HCT116 (cell line): ENCODE results near the gene FRS2. TPM values are rescaled to one million over a fixed set of nuclear protein-coding genes. Genes with fewer than 3 reads are reported as not detected.

Source experiments
- ATAC-seq: fragments of 200-7000 bp; cut with Tn5 transposase; 2 replicates; pipeline ENCODE4 v1.9.1; 2020; ENCODE audit warnings: mild to moderate bottlenecking, moderate library complexity
- Bru-seq: library from RNA; stranded (reverse); fragments of 400-500 nt; gene quantifications from one replicate; lab custom pipeline; 2021; lab: Mats Ljungman, UMichigan
- BruChase-seq, 2 experiments: library from RNA; stranded (reverse); fragments of 400-500 nt; gene quantifications; one replicate each; lab custom pipeline; 2021; lab: Mats Ljungman, UMichigan
- BruUV-seq: library from RNA; stranded (reverse); fragments of 400-500 nt; replicated peaks from 2 replicates; lab custom pipeline; 2021; lab: Mats Ljungman, UMichigan
- CTCF ChIA-PET: fragments of 300-600 bp; sonication (Branson Sonifier 250); formaldehyde crosslinking; loops from one replicate; lab custom pipeline; 2021; ENCODE audit warnings: antibody characterized with exemption; lab: Charles Lee
- POLR2A ChIA-PET: fragments of 300-600, 350-600 bp; sonication (Branson Sonifier 250); formaldehyde crosslinking; loops from one replicate; lab custom pipeline; 2021; ENCODE audit warnings: antibody characterized with exemption; lab: Charles Lee
- RAD21 ChIA-PET, 2 experiments: fragments of 300-600 bp; sonication (Branson Sonifier 250); formaldehyde crosslinking; loops; one replicate each; lab custom pipeline; 2023; ENCODE audit warnings: low total read pairs in 2 of 2; ENCODE audit not compliant: uncharacterized antibody in 2 of 2, unreplicated experiment in 2 of 2, low non-redundant PET in 1 of 2; lab: Charles Lee
- DNase-seq: peaks from one replicate; pipeline ENCODE4 v3.0.0-alpha.2; 2010; ENCODE audit warnings: low read depth, low spot score
- H2AFZ ChIP-seq: fragments of 200-600 bp; shearing (Covaris generic), sonication (generic); 2 replicates; pipeline ENCODE4 v1.6.1; 2017; ENCODE audit warnings: low read depth, mixed run types, mixed read lengths, antibody characterized with exemption, low read length; ENCODE audit not compliant: poor library complexity, severe bottlenecking
- H3K27ac ChIP-seq: 2 replicates; pipeline ENCODE4 v1.5.1; 2012; ENCODE audit warnings: low read depth, low read length
- H3K27me3 ChIP-seq: fragments of 200-600 bp; sonication (generic); 2 replicates; pipeline ENCODE4 v1.6.1; 2016; ENCODE audit warnings: mixed run types, low read length, mixed read lengths; ENCODE audit not compliant: insufficient read depth
- H3K36me3 ChIP-seq, 2 experiments: fragments of 200-500 bp in 1 of 2; fragments of 200-600 bp in 1 of 2; sonication (Bioruptor generic) in 1 of 2; sonication (generic) in 1 of 2; 2 replicates each; pipeline versions ENCODE4 v1.5.1 to v1.6.1; 2014 to 2016; ENCODE audit warnings: low read length in 2 of 2, inconsistent platforms in 1 of 2, mixed read lengths in 1 of 2, mixed run types in 1 of 2; ENCODE audit not compliant: insufficient read depth in 2 of 2, control insufficient read depth in 1 of 2
- H3K4me1 ChIP-seq, 2 experiments: fragments of 200-600 bp in 1 of 2; sonication (generic) in 1 of 2; 2 replicates each; pipeline versions ENCODE4 v1.5.1 to v1.6.1; 2012 to 2017; ENCODE audit warnings: low read length in 2 of 2, inconsistent platforms in 1 of 2, mild to moderate bottlenecking in 1 of 2, mixed read lengths in 1 of 2, mixed run types in 1 of 2, moderate library complexity in 1 of 2; ENCODE audit not compliant: insufficient read depth in 2 of 2, control insufficient read depth in 1 of 2
- H3K4me2 ChIP-seq: fragments of 200-600 bp; sonication (generic); 2 replicates; pipeline ENCODE4 v1.6.1; 2017; ENCODE audit warnings: mixed run types, low read length, mixed read lengths
- H3K4me3 ChIP-seq, 2 experiments: fragments of 200-600 bp in 1 of 2; sonication (generic) in 1 of 2; replicated peaks in 1 of 2; 2 replicates each; pipeline ENCODE4 v1.5.1; 2011 to 2016; ENCODE audit warnings: low read length in 2 of 2, control low read depth in 1 of 2, low read depth in 1 of 2, mild to moderate bottlenecking in 1 of 2, mixed read lengths in 1 of 2, mixed run types in 1 of 2
- H3K79me2 ChIP-seq: fragments of 200-600 bp; sonication (generic); 2 replicates; pipeline ENCODE4 v1.6.1; 2017; ENCODE audit warnings: mild to moderate bottlenecking, mixed run types, low read length, moderate library complexity, mixed read lengths; ENCODE audit not compliant: insufficient read depth
- H3K9ac ChIP-seq: fragments of 200-600 bp; sonication (generic); 2 replicates; pipeline ENCODE4 v1.6.1; 2016; ENCODE audit warnings: low read length, mixed read lengths
- H3K9me2 ChIP-seq: fragments of 200-600 bp; sonication (generic), shearing (Covaris generic); 2 replicates; pipeline ENCODE4 v1.6.1; 2017; ENCODE audit warnings: mixed run types, mild to moderate bottlenecking, moderate library complexity; ENCODE audit not compliant: insufficient read depth
- H3K9me3 ChIP-seq, 2 experiments: fragments of 200-500 bp in 1 of 2; fragments of 200-600 bp in 1 of 2; sonication (Bioruptor generic) in 1 of 2; sonication (generic) in 1 of 2; 2 replicates each; pipeline ENCODE4 v1.6.1; 2014 to 2017; ENCODE audit warnings: low read length in 2 of 2, mixed read lengths in 2 of 2, inconsistent platforms in 1 of 2, low read depth in 1 of 2, mild to moderate bottlenecking in 1 of 2, mixed run types in 1 of 2, moderate library complexity in 1 of 2; ENCODE audit not compliant: control insufficient read depth in 1 of 2, insufficient read depth in 1 of 2
- H4K20me1 ChIP-seq: fragments of 200-600 bp; sonication (generic), shearing (Covaris generic); 2 replicates; pipeline ENCODE4 v1.6.1; 2017; ENCODE audit warnings: mixed run types, mild to moderate bottlenecking, moderate library complexity; ENCODE audit not compliant: insufficient read depth
- ATF3 ChIP-seq: IDR thresholded peaks from 2 replicates; pipeline ENCODE4 v1.6.1; 2012
- CEBPB ChIP-seq: IDR thresholded peaks from 2 replicates; pipeline ENCODE4 v1.6.1; 2012; ENCODE audit warnings: low read depth
- EGR1 ChIP-seq: IDR thresholded peaks from 2 replicates; pipeline ENCODE4 v1.6.1; 2012; ENCODE audit warnings: low read depth
- ELF1 ChIP-seq: IDR thresholded peaks from 2 replicates; pipeline ENCODE4 v1.6.1; 2012; ENCODE audit warnings: low read depth, borderline replicate concordance
- EZH2 ChIP-seq: fragments of 200-600 bp; sonication (generic); IDR thresholded peaks from 2 replicates; pipeline ENCODE4 v1.6.1; 2017; ENCODE audit warnings: antibody characterized with exemption, mixed run types
- EZH2phosphoT487 ChIP-seq: fragments of 200-600 bp; IDR thresholded peaks from 2 replicates; pipeline ENCODE4 v1.6.1; 2018; ENCODE audit warnings: antibody characterized with exemption, borderline replicate concordance
- FOSL1 ChIP-seq: IDR thresholded peaks from 2 replicates; pipeline ENCODE4 v1.6.1; 2012; ENCODE audit warnings: low read depth
- JUND ChIP-seq: IDR thresholded peaks from 2 replicates; pipeline ENCODE4 v1.6.1; 2012
- MAX ChIP-seq: IDR thresholded peaks from 2 replicates; pipeline ENCODE4 v1.6.1; 2012
- POLR2A ChIP-seq: IDR thresholded peaks from 2 replicates; pipeline ENCODE4 v1.7.0; 2011; ENCODE audit warnings: borderline replicate concordance; ENCODE audit not compliant: insufficient read depth, insufficient read length; ENCODE audit errors: extremely low read depth
- POLR2AphosphoS5 ChIP-seq: IDR thresholded peaks from 2 replicates; pipeline ENCODE4 v1.6.1; 2011; ENCODE audit warnings: mild to moderate bottlenecking, low read depth, low read length, moderate library complexity
- RAD21 ChIP-seq: IDR thresholded peaks from 2 replicates; pipeline ENCODE4 v1.6.1; 2012; ENCODE audit warnings: low read depth, mild to moderate bottlenecking
- REST ChIP-seq: IDR thresholded peaks from 2 replicates; pipeline ENCODE4 v1.6.1; 2012; ENCODE audit warnings: low read depth
- SIN3A ChIP-seq: IDR thresholded peaks from 2 replicates; pipeline ENCODE4 v1.6.1; 2012; ENCODE audit warnings: low read depth
- SRF ChIP-seq: IDR thresholded peaks from 2 replicates; pipeline ENCODE4 v1.6.1; 2012; ENCODE audit warnings: low read depth
- YY1 ChIP-seq: IDR thresholded peaks from 2 replicates; pipeline ENCODE4 v1.6.1; 2011; ENCODE audit warnings: low read length, low read depth, moderate library complexity, mild to moderate bottlenecking; ENCODE audit not compliant: insufficient replicate concordance; ENCODE audit errors: extremely low read depth
- ZFX ChIP-seq: fragments of 450-650 bp; IDR thresholded peaks from 2 replicates; pipeline ENCODE4 v1.6.1; 2017
- ZNF274 ChIP-seq: fragments of 200-500 bp; sonication (Bioruptor generic); IDR thresholded peaks from 2 replicates; pipeline ENCODE4 v1.6.1; 2014; ENCODE audit warnings: mild to moderate bottlenecking, low read depth, low read length, inconsistent platforms
- intact Hi-C: fragments of 100-400 bp; cut with micrococcal nuclease; formaldehyde crosslinking; loops from 2 replicates; pipeline ENCODE4 v1.10.0; 2022
- long read RNA-seq: library from polyadenylated mRNA; unstranded; transcript quantifications from one replicate; pipeline ENCODE4 v2.0.0, GENCODE V29; 2021; ENCODE audit not compliant: unreplicated experiment
- polyA plus RNA-seq: library from polyadenylated mRNA; unstranded; fragments of >200 nt; gene quantifications from 2 replicates; pipeline ENCODE4 v1.2.1, GENCODE V29; 2012; ENCODE audit warnings: missing spikeins
- total RNA-seq: library from RNA; stranded (reverse); gene quantifications from one replicate; pipeline ENCODE4 v1.2.1, GENCODE V29; 2021; ENCODE audit not compliant: unreplicated experiment
- TF ChIP-seq, protein P1 (sequence below), 3 experiments: fragments of 200-600 bp in 1 of 3; sonication (generic) in 1 of 3; IDR thresholded peaks in 2 of 3; conservative IDR thresholded peaks in 1 of 3; 2 replicates each; pipeline ENCODE4 v1.5.1; 2012 to 2017; ENCODE audit warnings: low read depth in 2 of 3, low read length in 2 of 3, antibody characterized with exemption in 1 of 3, borderline replicate concordance in 1 of 3, control low read depth in 1 of 3, mild to moderate bottlenecking in 1 of 3, mixed read lengths in 1 of 3, mixed run types in 1 of 3, moderate library complexity in 1 of 3; ENCODE audit not compliant: insufficient read depth in 1 of 3

Gene FRS2
- 14.7 TPM for total RNA-seq
- 4.4 and 4.7 TPM in 2 replicates for polyA plus RNA-seq
- Bru-seq, nascent RNA, result percentile 88 among the genes with signal in this experiment
- percentile 71 among the genes with signal in this experiment for BruChase-seq, experiment 1, labeled RNA remaining after a 6-hour chase
- percentile 80 among the genes with signal in this experiment for BruChase-seq, experiment 2, labeled RNA remaining after a 2-hour chase
- long read RNA-seq, partial matches to known transcripts, result 3 of 8 reads
- long read RNA-seq, other reads (novel, unspliced or antisense), result 4 of 8 reads

DNA sequence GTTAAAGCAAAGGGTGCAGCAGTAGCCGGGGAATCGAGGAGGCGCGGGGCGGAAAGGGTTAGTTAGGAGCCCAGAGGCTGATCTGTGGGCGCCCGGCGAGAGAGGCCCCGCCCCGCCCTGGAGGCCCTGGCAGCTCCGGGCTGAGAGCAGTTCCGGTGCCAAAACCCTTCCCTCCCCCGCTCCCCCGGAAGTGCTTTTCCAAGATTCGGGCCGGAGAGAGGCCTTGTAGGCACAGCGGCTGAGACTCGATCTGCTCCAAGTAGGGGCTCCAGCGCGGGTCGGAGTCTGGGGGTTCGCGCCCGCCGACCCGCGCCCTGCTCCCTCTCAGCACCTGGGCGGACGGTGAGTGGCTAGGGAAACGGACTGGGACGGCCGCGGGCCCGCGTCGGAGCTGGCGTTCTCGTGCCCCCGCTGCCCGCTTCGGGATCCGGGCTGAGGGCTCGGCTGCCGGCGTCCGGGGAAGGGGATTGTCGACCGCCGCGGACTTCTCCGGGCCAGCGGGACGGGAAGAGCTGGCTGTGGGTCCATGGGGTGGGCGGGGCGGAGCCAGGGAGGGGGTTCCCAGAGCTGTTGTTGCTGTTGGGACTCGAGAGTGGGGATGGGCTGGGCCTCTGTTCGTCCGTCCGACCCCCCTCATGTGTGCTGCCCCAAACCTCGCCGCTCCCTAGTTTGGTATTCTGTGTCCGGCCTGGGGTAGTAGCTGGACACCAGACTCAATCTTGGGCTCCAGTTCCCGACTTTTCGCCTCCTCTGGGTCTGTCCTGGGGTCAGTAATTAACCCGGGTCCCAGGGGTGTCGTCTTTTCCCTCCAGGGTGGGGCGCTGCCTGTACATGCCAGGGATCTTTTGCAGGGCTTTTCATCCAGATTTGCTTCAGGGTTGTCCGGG lies at the start of gene FRS2:
TSS of gene FRS2 (plus strand) at position 200 of the 887 bp plus-strand sequence. CDS start 98,643 bp downstream, outside the sequence.
- DNase-seq (peak; percentile 72), ATAC-seq (peak; percentile 95)
- intact Hi-C loops, result loop anchor here (2.0 kb wide), 2 partner anchors 100 to 268 kb away; partner anchors contain the start of gene RAB3IP
- ChIA-PET POLR2A (interaction anchor here (0.6 kb wide), 1 partner anchor 44 kb away, joined by 4 read pairs; no protein-coding TSS in a partner anchor), CTCF (interaction anchor here (0.6 to 1.4 kb wide), 3 partner anchors 99 to 169 kb away, joined by 3 to 13 read pairs (median 4); no protein-coding TSS in a partner anchor), RAD21 (interaction anchor here in 1 of 2 experiments (0.6 kb wide), 1 partner anchor 320 kb away, joined by 3 read pairs; no protein-coding TSS in a partner anchor)
- peak within 1 kb of the TSS; percentile 82 for H3K4me2 ChIP-seq
- H3K9ac ChIP-seq, result peak within 1 kb of the TSS; percentile 84
- H3K79me2 ChIP-seq, result peaks cover 51% of the 10 kb centered on the region
- H3K4me1 ChIP-seq, result peaks cover 8 to 10% of the 10 kb centered on the region in 2 experiments; a peak in 3 of 4 replicates
- peak within 1 kb of the TSS; percentile 70 for H3K27ac ChIP-seq
- BruUV-seq, result no TSS peak
- H3K9me2 ChIP-seq, result no peaks in the 10 kb centered on the region
- no peaks in the 10 kb centered on the region for H3K36me3 ChIP-seq
- H2AFZ ChIP-seq, result peak within 1 kb of the TSS; percentile 75
- H3K4me3 ChIP-seq, result peak within 1 kb of the TSS; percentile 78 to 87
- no peaks in the 10 kb centered on the region for H3K9me3 ChIP-seq
- no peaks in the 10 kb centered on the region for H3K27me3 ChIP-seq
- peaks cover 13% of the 10 kb centered on the region; the same call in 1 of the 2 replicates for H4K20me1 ChIP-seq
- no peak for TF ChIP-seq CEBPB
- TF ChIP-seq FOSL1, result no peak
- TF ChIP-seq ZFX, result peak; percentile 98
- peak; percentile 52; the same call in 1 of the 2 replicates for TF ChIP-seq MAX
- 0 out of 2 replicates have a peak, but pooled peaks have one; percentile 78 for TF ChIP-seq SIN3A
- TF ChIP-seq SRF, result no peak
- no peak for TF ChIP-seq EZH2phosphoT487
- peak; percentile 87 for TF ChIP-seq EGR1
- peak; percentile 84 for TF ChIP-seq POLR2A
- no peak for TF ChIP-seq ATF3
- TF ChIP-seq JUND, result no peak
- TF ChIP-seq POLR2AphosphoS5, result peak; percentile 98
- TF ChIP-seq ELF1, result no peak; the same call in 1 of the 2 replicates
- no peak for TF ChIP-seq EZH2
- no peak for TF ChIP-seq REST
- peak; percentile 80 for TF ChIP-seq YY1
- TF ChIP-seq RAD21, result peak; percentile 65
- TF ChIP-seq, protein P1, sequence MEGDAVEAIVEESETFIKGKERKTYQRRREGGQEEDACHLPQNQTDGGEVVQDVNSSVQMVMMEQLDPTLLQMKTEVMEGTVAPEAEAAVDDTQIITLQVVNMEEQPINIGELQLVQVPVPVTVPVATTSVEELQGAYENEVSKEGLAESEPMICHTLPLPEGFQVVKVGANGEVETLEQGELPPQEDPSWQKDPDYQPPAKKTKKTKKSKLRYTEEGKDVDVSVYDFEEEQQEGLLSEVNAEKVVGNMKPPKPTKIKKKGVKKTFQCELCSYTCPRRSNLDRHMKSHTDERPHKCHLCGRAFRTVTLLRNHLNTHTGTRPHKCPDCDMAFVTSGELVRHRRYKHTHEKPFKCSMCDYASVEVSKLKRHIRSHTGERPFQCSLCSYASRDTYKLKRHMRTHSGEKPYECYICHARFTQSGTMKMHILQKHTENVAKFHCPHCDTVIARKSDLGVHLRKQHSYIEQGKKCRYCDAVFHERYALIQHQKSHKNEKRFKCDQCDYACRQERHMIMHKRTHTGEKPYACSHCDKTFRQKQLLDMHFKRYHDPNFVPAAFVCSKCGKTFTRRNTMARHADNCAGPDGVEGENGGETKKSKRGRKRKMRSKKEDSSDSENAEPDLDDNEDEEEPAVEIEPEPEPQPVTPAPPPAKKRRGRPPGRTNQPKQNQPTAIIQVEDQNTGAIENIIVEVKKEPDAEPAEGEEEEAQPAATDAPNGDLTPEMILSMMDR (IDR thresholded peaks at IDR 0.05 in 2 of 3, conservative IDR thresholded peaks at IDR 0.05 in 1 of 3; ENCODE audit: borderline replicate concordance in 1 of 3, insufficient read depth in 1 of 3, low read depth in 2 of 3, low read length in 2 of 3), result peak; percentile 36 to 55 (median 52); a peak in 5 of 6 replicates
- no peak for TF ChIP-seq ZNF274
